NCI-H526 treated with DMSO at 0.1 percent for 48 hours (cell line): Measurements from ENCODE around the gene SETBP1.

Experiments used
- DNase-seq: peaks from one replicate; lab custom pipeline; 2025; lab: John Stamatoyannopoulos, UW

Gene SETBP1

DNA sequence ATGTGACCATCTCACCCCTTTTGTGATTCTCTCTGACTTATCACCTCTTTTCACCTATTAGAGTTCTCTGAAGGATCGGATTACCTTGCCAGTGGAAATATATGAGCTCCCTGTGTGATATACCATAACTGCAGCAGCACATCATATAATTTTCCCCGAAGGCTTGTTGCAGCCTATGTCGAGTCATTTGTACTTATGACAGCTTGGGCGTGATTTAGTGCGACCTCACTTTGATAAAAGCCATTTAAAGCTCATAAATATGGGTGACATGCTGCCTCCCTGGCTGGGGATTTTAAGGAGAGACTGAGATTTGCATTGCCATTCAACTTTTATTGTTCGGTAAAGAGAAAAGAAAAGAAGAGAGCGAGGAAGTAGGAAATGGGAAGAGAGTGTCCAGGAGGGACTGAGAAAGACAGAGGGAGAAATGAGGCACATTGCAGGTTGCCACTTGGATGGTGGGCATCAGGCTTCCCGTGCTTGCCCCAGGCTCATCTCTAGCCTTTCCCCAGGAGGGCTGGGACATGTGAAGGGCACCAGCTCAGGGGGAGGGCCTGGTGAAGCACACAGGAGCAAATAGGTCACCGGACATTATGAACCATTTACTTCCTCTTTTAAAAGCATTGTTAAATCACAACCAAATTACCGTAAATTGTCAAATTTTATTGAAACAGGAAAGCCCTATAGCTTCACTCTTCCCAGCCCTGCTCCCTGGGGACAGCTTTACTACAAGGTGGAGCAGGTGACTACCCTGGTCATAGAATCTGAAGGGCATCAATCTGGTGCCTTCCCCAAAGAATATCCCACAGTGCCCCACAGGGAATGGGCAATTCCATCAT is 161.3 kb downstream of the SETBP1 start:
- DNase-seq, result no peak

DNA sequence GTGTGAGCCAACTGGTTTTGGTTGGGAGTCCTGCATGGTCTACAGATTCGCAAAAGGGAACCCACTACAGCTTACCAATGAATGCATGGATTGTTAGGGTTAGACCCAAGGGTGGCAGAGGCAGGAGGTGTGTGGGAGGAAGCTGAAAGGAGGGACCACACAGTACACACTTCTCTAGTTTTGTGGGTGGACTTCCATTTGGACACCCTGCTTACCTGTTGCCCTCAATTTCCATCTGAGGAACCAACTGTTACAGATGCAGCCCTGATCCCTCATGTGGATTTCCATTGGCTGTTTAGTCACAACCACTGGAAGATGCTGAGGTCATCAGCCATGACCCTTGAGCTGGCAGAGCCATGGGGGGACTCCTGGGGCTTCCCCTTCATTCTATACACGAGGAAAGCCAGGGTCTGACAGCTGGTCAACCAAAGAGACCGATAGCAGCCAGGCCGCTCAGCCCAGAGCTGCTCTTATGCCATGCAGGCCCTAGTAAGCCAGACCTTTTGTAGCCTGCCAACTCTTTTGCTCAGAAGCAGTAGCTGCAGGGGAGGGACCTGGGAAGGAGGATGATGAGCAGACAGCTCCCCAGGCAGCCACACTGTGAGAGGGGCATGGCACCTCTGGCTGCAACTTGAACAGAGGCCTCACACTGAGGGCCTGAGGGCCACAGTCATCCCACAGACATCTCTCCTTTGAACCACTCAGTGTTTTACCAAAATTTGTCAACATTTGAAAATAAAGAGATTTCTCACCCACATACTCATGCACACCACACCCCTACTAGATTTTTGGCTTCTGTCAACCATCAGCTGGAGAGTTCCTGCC is 162.1 kb downstream of the SETBP1 start:
- no peak for DNase-seq

DNA sequence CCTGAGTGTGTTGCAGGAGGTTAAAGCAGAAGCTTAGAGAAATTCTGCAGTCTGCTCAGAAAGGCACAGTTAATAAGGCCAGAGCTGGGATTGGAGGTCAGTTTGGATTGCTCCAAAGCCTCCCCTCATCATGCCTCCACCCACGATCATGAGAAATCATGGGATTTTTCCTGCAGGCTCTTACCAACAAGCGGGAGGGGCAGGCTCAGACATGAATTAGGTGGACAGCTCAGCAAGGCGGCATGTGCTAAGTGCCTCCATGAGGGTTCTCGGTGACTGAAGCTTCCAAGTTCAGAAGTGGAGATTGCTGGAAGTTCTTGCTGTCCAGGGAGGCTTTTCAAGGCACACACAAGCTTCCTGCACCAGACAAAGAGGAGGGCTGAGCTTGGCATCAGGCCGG is 163.8 kb downstream of the SETBP1 start:
- no peak for DNase-seq

DNA sequence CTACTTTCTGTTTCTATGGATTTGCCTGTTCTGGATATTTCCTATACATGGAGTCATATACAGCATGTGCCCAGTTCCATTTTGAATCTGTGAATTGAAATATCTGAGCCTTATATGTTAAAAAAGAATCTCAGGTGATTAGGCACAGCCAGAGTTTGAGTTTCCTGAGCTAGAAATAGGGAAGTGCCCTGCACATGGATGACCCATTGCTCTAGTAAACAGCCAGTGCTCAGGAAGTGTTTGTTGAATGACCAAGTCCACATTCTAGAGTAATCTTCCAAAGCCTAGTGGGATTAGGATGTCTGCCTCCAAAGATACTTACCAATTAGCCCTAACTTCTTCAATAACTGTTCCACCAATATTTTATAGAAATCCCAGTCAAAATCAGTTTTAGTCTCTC is 165.8 kb downstream of the SETBP1 start:
- no peak for DNase-seq

DNA sequence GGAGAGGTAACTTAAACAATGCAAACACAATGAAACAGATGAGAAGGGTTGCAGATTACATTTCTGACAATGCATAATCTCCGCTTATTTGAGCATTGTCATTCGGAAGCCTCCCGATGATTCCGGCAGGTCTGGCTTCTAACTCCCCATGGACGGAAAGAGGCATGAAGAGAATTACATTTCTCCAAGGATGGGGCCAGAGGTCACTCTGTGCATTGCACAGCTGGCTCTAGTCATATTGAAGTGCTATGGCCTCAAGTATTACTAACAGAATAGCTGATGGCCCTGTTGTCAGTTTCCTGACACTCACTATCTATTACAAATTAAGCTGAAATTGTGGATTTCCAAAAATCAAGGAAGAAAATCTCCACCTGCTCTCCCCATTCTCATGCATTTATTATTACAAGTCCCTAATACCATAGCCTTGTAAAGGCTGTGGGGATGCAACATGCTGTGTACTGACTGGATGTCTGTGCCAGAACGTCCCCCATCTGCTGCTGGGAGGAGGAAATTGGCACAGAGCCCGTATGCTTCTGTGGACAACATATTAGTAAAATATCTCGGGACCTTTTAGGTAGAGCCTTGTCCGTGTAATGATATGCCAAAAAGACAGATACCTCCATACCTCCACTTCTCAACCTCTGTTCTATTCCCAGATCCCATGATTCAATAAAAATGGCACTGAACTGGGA is 168.1 kb downstream of the SETBP1 start:
- no peak for DNase-seq

DNA sequence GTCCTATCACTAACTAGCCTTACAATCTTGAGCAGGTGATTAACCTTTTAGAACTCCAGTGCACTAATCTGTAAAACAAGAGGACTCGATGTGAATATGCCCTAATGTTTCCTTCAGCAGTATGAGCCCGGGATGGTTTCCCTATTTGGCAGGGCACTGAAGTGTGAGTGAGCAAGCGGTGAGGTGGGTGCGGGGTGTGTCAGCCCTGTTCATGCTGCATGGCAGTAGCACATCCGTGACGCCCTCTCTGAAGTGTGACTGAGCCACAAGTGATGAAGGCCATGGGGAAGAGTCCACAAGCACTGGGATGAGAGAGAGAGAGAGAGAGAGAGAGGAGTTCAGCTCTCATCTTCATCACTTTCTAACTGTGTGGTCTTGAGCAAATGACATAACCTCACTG is 168.7 kb downstream of the SETBP1 start:
- DNase-seq, result no peak

DNA sequence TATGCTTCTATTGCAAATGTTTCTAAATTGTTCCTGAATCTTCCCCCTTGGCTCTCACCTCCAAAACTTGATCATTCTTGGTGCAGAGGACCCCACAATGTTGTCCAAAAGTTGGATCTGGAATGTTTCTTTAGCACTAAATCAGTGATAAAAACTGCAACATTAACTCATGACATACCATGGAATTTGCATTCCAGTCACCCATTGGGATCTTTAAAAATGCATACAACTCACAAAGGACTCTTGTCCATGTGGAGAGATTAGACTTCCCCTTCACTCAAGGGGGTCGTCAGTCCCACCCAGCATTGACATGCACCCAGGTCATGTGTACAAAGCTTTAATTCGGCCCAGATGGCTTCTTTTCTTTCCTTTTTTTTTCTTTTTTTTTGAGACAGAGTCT is 169.3 kb downstream of the SETBP1 start:
- no peak for DNase-seq

DNA sequence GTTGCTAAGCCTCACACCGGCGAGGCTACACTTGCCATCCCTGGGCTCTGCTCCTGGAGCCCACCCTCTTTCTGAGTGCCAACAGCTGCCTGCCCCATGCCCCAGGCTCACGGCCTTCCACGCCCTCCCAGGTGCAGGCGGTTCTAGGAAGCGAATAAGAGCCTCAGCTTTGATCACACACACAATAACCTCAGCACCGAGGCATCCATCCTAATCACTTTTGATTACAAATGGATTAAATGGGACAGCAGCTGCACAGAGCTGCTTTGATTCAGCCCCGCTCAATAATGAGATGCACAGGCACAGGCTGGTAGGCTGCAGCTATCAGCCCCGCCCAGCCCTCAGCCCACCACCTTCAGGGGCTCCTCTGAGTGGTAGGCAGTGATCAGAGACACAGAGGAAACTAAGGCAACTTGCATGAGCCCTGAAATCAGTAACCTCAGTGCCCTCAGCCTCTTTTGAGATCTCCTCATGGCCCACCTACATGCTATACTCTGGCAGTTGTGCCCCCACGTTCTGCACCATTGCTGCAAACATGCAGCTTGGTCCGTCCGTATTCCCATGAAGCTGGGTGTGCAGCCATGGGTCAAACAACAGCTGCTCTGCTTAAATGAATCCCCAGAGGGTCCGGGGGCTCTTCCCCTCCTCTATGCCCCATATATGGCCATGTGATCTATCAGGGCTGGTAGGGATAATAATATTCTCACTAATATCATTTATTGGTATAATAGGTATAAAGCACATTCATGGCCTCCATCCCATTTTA is 171.4 kb downstream of the SETBP1 start:
- no peak for DNase-seq

DNA sequence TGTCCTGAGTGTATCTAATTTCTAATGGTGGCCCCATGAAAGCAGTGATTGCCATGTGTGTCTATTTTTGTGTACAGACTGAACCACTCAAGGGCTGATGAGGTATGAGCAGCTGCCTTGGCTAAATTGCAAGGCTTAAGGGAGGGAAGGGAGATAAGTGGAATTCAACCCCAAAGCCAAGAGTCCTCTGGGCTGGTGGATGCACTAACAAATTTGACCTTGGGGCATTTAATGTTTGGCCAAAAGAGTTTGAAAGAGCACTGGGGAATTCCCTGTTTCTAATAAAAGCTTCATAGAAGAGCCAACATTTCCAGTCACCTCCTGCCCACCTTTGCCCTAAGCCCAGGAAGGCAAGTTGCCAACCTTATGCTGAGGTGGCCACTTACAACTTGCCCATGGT is 172.1 kb downstream of the SETBP1 start:
- no peak for DNase-seq

DNA sequence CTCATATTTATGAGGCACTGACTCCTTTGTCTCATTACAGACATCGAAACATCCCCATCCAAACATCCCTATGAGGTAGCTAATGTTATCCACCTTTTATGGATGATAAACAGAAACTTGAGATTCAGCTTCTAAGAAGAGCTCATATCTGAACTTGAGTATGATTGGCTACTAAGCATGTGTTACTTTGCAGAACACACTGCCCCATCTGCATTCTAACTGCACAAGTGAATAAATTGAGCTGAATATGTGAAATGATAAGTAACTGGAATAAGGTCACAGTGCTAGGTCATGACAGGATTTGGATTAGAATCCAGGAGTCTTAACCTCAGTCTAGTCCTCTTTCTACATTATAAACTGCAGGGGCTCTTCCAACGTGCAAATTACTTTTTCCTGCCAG is 172.7 kb downstream of the SETBP1 start:
- no peak for DNase-seq

DNA sequence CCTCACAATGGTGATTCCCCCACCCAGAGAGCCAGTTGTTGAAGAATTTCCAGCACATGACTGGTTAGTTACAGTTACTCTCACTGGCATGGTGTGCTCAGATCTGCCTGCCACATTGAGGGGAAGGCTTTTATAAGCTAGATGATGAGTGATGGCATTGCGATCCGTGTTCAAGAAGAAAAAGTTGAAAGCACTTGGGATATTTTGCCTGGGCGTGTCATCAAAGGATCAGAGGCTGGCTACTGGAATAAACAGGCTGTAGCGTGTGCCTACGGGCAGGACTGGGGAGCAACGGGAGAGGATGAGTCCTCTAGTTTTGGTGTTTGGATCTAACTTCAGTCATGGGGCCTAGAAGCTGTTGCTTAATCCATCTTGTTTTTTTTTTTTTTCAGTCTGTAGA is 175.0 kb downstream of the SETBP1 start:
- DNase-seq, result no peak

DNA sequence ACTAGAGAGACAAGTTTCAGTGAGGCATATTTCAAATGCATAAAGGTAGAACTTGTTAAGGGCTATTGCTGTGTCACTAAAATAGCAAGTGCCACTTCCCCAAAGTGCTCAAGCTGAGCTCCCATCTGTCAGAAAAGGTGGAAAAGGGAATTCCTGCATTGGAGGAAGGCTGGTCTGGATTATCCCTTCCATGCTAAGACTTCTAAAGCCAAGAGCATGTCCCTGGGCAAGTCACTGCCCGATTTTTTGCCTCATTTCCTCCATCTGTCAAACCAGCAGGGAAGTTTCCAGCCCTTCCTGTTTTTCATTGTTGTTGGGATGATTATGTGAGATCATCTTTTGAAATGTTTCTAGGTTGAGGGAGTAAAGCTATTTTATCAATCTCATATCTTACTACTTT is 175.5 kb downstream of the SETBP1 start:
- DNase-seq, result no peak

DNA sequence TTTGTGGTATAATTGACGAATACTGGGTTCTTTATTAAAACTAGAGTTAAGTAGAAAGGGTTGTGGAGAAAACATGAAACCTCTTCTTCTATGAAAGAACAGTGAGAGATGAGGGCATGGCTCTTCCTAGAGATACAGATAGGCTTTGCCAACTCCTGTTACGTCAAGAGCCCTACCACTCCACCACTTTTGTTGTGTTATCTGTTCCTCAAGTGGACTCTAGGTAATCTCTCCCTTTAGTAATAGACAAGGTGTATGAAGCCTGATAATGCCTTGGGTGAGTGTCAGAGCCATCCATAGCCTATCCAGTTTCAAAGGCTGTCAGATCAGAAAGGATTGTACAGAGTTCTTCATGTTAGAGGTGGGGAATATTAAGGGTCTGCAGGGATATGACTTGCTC is 176.4 kb downstream of the SETBP1 start:
- no peak for DNase-seq

DNA sequence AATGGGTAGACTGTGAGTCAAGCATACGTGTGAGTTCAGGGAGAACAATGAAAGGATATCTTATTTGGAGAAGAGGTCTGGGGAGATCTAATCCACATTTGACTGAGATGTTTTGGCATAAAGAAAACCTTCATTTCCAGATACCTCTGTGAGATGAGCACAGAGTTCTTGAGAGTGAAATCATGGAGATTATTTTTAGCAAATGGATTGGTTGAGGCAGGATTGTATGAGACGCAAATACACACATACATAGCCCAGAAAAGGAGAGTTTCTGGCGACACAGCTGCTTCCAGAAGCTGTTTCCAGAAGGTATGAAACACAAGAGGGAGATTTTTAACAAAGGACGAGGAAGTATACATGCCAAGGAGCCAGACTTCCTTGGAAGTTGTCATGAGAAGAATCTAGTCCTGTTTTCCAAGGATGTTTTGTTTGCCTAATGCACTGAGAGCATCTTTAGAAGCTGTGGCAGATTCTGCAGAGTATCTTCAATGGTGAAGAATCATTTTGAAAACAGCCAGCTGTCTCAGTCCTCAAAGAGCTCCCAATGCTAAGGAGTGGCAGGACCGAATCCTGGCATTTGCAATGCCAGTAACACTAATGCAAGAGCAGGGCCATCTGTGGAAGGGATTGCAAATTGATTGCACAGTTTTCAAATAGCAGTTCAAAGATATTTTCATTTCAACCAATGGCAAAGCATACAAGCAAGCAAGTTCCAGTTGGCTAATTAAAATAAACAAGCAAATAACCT is 177.2 kb downstream of the SETBP1 start:
- no peak for DNase-seq

DNA sequence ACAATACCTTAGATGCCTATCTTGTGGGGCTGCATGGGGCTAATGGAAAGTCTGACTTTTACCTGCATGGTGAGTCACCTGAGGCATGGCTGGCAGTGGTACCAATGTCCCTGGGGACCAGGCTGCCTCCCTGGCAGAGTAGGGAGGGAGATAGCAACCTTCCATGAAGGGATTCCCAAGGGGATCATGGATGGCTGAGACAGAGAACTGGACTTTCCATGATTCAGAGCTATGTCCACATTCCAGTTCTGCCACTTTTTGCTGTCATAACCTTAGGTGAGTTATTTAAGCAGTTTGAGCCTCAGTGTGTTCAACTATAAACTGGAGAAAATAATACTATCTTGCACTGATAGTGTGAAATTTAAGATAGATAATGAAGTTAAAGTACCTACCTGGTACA is 178.6 kb downstream of the SETBP1 start:
- peak; percentile 59 for DNase-seq

DNA sequence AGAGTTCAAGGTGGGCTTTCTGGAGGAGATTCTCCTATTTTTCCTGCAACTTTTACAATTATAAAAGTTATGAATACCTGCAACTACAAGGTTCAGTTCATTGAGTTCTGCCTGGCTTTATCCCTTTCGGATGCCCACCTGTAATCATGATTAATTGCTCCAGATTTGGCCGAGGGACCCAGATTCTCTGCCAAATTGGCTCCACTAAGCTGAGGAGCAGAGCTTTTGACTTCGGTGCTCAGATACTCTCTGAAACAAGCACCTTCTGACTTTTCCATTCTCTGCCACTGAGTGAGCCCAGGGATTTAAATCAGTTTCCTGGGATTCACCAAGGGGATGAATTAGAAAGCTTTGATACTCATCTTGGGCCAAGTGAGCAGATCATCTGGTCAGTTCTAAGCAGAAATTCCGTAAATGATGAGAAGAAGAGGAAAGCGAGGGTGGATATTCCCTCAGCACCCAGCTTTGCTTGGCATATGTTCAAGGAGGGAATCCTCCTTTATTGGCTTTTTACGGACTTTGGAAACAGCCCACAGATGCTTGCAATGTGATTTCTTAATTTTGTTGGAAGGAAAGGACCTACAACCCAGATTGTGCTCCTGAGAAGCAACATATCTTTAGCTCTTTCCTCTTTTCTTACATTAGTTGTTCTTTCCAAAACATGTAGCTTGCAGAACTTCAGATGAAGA is 179.2 kb downstream of the SETBP1 start:
- DNase-seq, result no peak

DNA sequence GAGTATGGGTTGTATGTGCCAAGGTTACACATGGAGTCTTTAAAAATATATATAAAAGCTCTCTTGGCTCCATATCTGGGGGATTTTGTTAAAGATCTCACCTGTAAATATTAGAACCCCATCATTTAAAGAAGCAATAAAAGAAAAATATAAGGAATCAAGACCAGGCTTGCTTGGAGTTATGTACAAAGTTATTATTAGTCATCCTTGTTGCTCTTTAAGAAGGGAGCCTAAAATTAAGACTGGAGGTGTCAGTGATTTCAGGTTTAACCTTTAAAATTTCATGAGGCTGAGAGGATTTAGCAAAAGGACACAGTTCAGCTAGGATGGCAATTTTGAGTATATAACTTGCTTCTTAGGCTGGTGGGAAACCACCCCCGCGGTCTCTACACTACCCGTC is 181.4 kb downstream of the SETBP1 start:
- DNase-seq, result no peak

DNA sequence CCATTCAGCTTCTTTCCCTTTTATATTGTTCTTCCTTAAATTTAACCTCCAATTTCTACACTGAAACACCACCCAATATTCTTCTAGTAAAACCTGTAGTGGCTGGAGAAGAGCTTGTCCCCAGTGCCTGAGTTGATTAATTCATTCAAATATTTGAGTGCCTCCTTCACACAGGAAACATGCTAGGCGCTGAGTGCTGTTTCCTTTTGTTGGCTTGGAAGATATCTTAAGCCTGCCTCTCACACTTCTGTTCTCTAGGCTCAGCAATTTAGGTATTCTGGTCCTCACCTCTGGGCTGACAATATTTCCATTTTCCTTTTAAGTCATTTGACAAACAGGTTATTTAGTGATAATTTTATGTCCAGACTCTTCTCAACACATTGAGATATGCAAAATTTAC is 185.4 kb downstream of the SETBP1 start:
- no peak for DNase-seq

DNA sequence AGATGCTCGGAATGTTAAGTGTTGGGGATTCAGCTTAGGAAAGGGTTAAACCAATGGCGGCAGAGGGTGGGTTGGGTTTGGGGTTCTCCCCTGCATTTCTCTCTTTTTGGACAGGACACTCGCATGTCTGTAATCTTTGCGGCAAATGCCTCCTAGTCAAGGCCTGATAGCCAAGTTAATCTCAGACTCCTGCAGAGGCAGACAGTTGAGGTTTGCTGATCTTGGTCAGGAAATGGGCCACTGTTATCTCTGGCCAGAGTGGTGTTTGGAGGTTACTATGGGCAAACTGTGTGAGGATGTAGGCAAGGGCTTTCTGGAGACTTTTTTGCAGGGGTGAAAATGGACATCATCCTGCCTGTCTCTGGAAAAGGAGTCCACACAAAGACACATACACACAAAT is 188.8 kb downstream of the SETBP1 start:
- DNase-seq, result no peak

DNA sequence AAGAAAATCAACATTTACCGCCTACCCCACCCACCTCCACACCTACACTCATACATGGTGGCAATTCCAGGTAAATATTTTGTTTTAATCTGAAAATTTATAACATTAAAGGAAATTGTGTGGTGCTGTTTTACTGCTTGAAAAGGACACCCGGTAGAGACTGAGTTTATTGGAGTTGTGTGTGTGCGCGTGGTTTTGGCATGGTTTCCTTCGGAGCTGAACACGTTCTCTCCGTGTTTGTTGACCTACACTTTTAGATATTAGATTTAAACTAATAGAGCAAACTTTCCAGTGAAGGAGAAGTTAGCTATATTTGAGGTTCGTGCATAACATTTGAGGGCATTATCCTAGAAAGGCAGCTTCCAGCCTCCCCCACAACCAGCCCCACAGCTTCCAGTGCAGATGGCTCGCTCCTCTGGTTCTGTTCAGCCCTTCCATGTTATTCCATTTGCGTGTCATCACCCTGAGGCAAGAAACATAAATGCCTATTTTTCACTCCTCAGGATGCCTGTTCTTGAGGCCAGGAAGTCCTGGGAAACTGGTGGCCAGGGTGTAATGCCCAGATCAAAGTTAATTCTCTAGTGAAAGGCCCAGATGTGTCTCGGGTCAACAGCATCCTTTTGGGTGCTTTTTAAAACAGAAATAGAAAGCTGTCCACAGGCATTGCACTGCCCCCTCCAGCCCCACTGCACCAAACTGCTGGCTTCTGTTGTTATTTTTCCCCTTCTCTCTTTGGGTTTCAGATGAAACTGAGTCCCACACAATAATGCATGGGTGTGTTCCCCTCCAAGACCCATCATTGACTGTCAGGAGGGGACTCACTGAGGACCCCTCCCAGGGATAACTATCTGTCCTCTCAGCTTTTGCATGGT is 190.2 kb downstream of the SETBP1 start:
- DNase-seq, result no peak
